ENCODE data around the gene PRSS58. TPM values are rescaled to one million over a fixed set of nuclear protein-coding genes. Genes with fewer than 3 reads are reported as not detected.

Gene PRSS58
- total RNA-seq, 1 donor from 2014 or later: not detected

- Mint-ChIP-seq H3K9me3 (peaks cover 2% of the 10 kb centered on the region), H3K36me3 (ENCODE audit: low read depth) (no peaks in the 10 kb centered on the region), H3K4me3 (no peak overlapping the region), H3K4me1 (no peaks in the 10 kb centered on the region), H3K27me3 (ENCODE audit: low read depth) (peaks cover 8% of the 10 kb centered on the region), H3K27ac (ENCODE audit: unreplicated experiment) (no peak overlapping the region)
- DNase-seq (ENCODE audit: low read depth, low spot score): no peak
- peak; percentile 38 for TF ChIP-seq CTCF (conservative IDR thresholded peaks at IDR 0.05)
Observed at GRCh38 chr7:142300689-142301088, 42.8 kb upstream of the PRSS58 start.

GRCh38 chr7:142299237-142299781 is 41.5 kb upstream of the PRSS58 start:
- Mint-ChIP-seq H3K27me3 (ENCODE audit: low read depth) (peaks cover 12% of the 10 kb centered on the region), H3K36me3 (ENCODE audit: low read depth) (no peaks in the 10 kb centered on the region), H3K4me1 (no peaks in the 10 kb centered on the region), H3K9me3 (peaks cover 2% of the 10 kb centered on the region), H3K27ac (ENCODE audit: unreplicated experiment) (no peak overlapping the region), H3K4me3 (no peak overlapping the region)
- no peak for TF ChIP-seq CTCF (conservative IDR thresholded peaks at IDR 0.05)
- no peak for DNase-seq (ENCODE audit: low read depth, low spot score)

GRCh38 chr7:142298627-142299026 is 40.8 kb upstream of the PRSS58 start:
- no peak overlapping the region for H3K4me3 Mint-ChIP-seq
- no peaks in the 10 kb centered on the region for H3K36me3 Mint-ChIP-seq (ENCODE audit: low read depth)
- peaks cover 1% of the 10 kb centered on the region for H3K9me3 Mint-ChIP-seq
- no peak overlapping the region for H3K27ac Mint-ChIP-seq (ENCODE audit: unreplicated experiment)
- H3K4me1 Mint-ChIP-seq: no peaks in the 10 kb centered on the region
- DNase-seq (ENCODE audit: low read depth, low spot score): no peak
- no peak for TF ChIP-seq CTCF (conservative IDR thresholded peaks at IDR 0.05)
- peaks cover 11% of the 10 kb centered on the region for H3K27me3 Mint-ChIP-seq (ENCODE audit: low read depth)

- Mint-ChIP-seq H3K36me3 (ENCODE audit: low read depth) (no peaks in the 10 kb centered on the region), H3K27ac (ENCODE audit: unreplicated experiment) (no peak overlapping the region), H3K4me3 (no peak overlapping the region), H3K27me3 (ENCODE audit: low read depth) (peaks cover 10% of the 10 kb centered on the region), H3K4me1 (no peaks in the 10 kb centered on the region), H3K9me3 (no peaks in the 10 kb centered on the region)
- DNase-seq (ENCODE audit: low read depth, low spot score): no peak
- TF ChIP-seq CTCF (conservative IDR thresholded peaks at IDR 0.05): peak; percentile 43
Observed at GRCh38 chr7:142298009-142298408, 40.2 kb upstream of the PRSS58 start.

GRCh38 chr7:142280263-142280662 is 22.4 kb upstream of the PRSS58 start:
- Mint-ChIP-seq H3K27me3 (ENCODE audit: low read depth) (peaks cover 56% of the 10 kb centered on the region), H3K4me3 (no peak overlapping the region), H3K9me3 (peaks cover 10% of the 10 kb centered on the region), H3K27ac (ENCODE audit: unreplicated experiment) (no peak overlapping the region), H3K36me3 (ENCODE audit: low read depth) (peaks cover 4% of the 10 kb centered on the region), H3K4me1 (no peaks in the 10 kb centered on the region)
- DNase-seq (ENCODE audit: low read depth, low spot score): no peak
- no peak for TF ChIP-seq CTCF (conservative IDR thresholded peaks at IDR 0.05)

Data from neural crest cell (in vitro differentiated cells).